BLaER1 (cell line): ENCODE results near the gene CFAP52.

Source experiments
- H3K27ac ChIP-seq: shearing (Covaris generic); formaldehyde crosslinking; 2 replicates; pipeline ENCODE4 v1.8.1; 2022
- H3K27me3 ChIP-seq: shearing (Covaris generic); formaldehyde crosslinking; 2 replicates; pipeline ENCODE4 v1.8.1; 2022
- H3K36me3 ChIP-seq: shearing (Covaris generic); formaldehyde crosslinking; 2 replicates; pipeline ENCODE4 v1.8.1; 2022
- H3K4me1 ChIP-seq: shearing (Covaris generic); formaldehyde crosslinking; 2 replicates; pipeline ENCODE4 v1.8.1; 2022
- H3K4me2 ChIP-seq: shearing (Covaris generic); formaldehyde crosslinking; 2 replicates; pipeline ENCODE4 v1.8.1; 2022
- H3K4me3 ChIP-seq: shearing (Covaris generic); formaldehyde crosslinking; 2 replicates; pipeline ENCODE4 v1.8.1; 2022
- H3K9ac ChIP-seq: shearing (Covaris generic); formaldehyde crosslinking; 2 replicates; pipeline ENCODE4 v1.8.1; 2022
- H3K9me3 ChIP-seq: shearing (Covaris generic); formaldehyde crosslinking; 2 replicates; pipeline ENCODE4 v1.8.1; 2022
- H4K20me1 ChIP-seq: shearing (Covaris generic); formaldehyde crosslinking; 2 replicates; pipeline ENCODE4 v1.8.1; 2022
- Cebpa-rat ChIP-seq: shearing (Covaris generic); IDR thresholded peaks from 2 replicates; pipeline ENCODE4 v1.8.1; 2022

Gene CFAP52

GRCh38 chr17:9684955-9685621 lies 108.6 kb downstream of the CFAP52 start:
- Histone ChIP-seq H3K9ac (no peak overlapping the region), H3K36me3 (peaks cover 61% of the 10 kb centered on the region)

More at GRCh38 chr17:9684955-9685621, 108.6 kb downstream of the CFAP52 start:
- no peaks in the 10 kb centered on the region for H4K20me1 ChIP-seq
- peaks cover 6% of the 10 kb centered on the region; the same call in 1 of the 2 replicates for H3K4me1 ChIP-seq
- no peaks in the 10 kb centered on the region for H3K27me3 ChIP-seq
- no peak overlapping the region for H3K4me3 ChIP-seq
- H3K4me2 ChIP-seq, result no peak overlapping the region
- H3K27ac ChIP-seq, result no peak overlapping the region
- peaks cover 13% of the 10 kb centered on the region for H3K9me3 ChIP-seq
- no peak for TF ChIP-seq Cebpa-rat
